MM.1S (cell line): Measurements from ENCODE around the gene FARP1.
"Not testable (repeated sequence)": the region's sequence is repeated elsewhere in the genome, so short reads cannot be mapped to it uniquely, and the experiment has no call there.

Experiments
- DNase-seq: peaks from one replicate; pipeline ENCODE4 v3.0.0-alpha.2; 2015
- H2AFZ ChIP-seq: fragments of 300-600 bp; sonication (generic); 2 replicates; pipeline ENCODE4 v1.6.0; 2016; ENCODE audit warnings: antibody characterized with exemption, low read length
- H3F3A ChIP-seq: fragments of 300-600 bp; sonication (generic); 2 replicates; pipeline ENCODE4 v1.6.1; 2016; ENCODE audit warnings: mild to moderate bottlenecking, antibody characterized with exemption, low read length, moderate library complexity, mixed read lengths; ENCODE audit not compliant: insufficient read depth
- H3K27ac ChIP-seq: fragments of 300-600 bp; sonication (generic); 2 replicates; pipeline ENCODE4 v1.5.1; 2016; ENCODE audit warnings: mild to moderate bottlenecking, low read length
- H3K27me3 ChIP-seq: fragments of 300-600 bp; sonication (generic); replicated peaks from 2 replicates; pipeline ENCODE4 v1.6.0; 2016; ENCODE audit warnings: low read length; ENCODE audit not compliant: insufficient read depth
- H3K36me3 ChIP-seq: fragments of 300-600 bp; sonication (generic); replicated peaks from 2 replicates; pipeline ENCODE4 v1.6.1; 2016; ENCODE audit warnings: mild to moderate bottlenecking, low read length, mixed read lengths; ENCODE audit not compliant: insufficient read depth
- H3K4me1 ChIP-seq: fragments of 300-600 bp; sonication (generic); 2 replicates; pipeline ENCODE4 v1.6.1; 2016; ENCODE audit warnings: low read length, mixed read lengths
- H3K4me2 ChIP-seq: fragments of 300-600 bp; sonication (generic); 2 replicates; pipeline ENCODE4 v1.6.0; 2016; ENCODE audit warnings: low read depth, low read length
- H3K4me3 ChIP-seq: fragments of 300-600 bp; sonication (generic); 2 replicates; pipeline ENCODE4 v1.5.1; 2016; ENCODE audit warnings: low read length, mixed read lengths
- H3K79me2 ChIP-seq: fragments of 300-600 bp; sonication (generic); 2 replicates; pipeline ENCODE4 v1.6.1; 2016; ENCODE audit warnings: mixed run types, low read length, mixed read lengths
- H3K9ac ChIP-seq: fragments of 300-600 bp; sonication (generic); 2 replicates; pipeline ENCODE4 v1.6.1; 2016; ENCODE audit warnings: low read length, mixed read lengths
- H3K9me2 ChIP-seq: fragments of 300-600 bp; sonication (generic); replicated peaks from 2 replicates; pipeline ENCODE4 v1.6.1; 2016; ENCODE audit warnings: mild to moderate bottlenecking, low read length, mixed read lengths; ENCODE audit not compliant: insufficient read depth
- H3K9me3 ChIP-seq: fragments of 300-600 bp; sonication (generic); replicated peaks from 2 replicates; pipeline ENCODE4 v1.6.1; 2016; ENCODE audit warnings: mild to moderate bottlenecking, low read length, mixed read lengths; ENCODE audit not compliant: insufficient read depth
- H4K20me1 ChIP-seq: fragments of 300-600 bp; sonication (generic); 2 replicates; pipeline ENCODE4 v1.6.1; 2016; ENCODE audit warnings: mild to moderate bottlenecking, low read length, moderate library complexity, mixed read lengths; ENCODE audit not compliant: insufficient read depth
- EZH2 ChIP-seq: fragments of 300-600 bp; sonication (generic); optimal IDR thresholded peaks from 2 replicates; pipeline ENCODE3; 2017; ENCODE audit warnings: low read depth, mild to moderate bottlenecking, antibody characterized with exemption, low read length, mixed read lengths
- EZH2phosphoT487 ChIP-seq: fragments of 300-600 bp; sonication (generic); IDR thresholded peaks from 2 replicates; pipeline ENCODE4 v1.6.1; 2018; ENCODE audit warnings: antibody characterized with exemption, low read length
- TF ChIP-seq, protein P1 (sequence below): fragments of 300-600 bp; sonication (generic); IDR thresholded peaks from 2 replicates; pipeline ENCODE4 v1.5.1; 2016; ENCODE audit warnings: antibody characterized with exemption, low read length, mixed read lengths

The FARP1 gene

DNA sequence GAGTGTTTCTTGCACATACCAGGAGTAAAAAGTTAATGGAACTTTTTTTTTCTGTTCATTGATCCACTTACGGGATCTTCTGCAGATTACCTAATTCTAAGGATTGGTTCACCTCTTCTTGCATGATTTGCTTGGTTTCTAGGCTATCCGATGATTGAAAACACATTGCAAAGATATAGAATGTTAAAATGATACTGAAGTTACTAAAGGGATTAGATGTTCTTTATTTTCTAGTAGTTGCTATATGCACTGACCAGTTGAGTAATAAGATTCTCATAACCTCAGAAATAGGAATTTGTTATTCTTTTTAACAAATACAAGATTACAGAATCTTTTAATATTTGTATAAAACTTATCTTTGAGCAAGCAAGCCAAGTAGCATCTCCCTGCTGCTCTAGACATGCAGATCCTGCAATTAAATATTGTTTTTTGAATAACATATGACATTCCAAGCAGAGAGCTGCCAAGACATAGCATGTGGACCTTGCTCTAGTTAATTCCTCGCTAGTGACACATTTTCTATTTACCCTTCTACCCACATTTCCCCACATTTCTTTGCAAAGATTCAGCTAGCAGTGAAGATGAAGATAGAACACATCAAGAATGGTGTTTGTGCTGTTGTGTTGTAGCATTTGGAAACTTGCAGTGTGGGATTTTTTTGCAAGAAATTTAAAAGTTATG, 85.9 kb downstream of the FARP1 start:
- no peaks in the 10 kb centered on the region for H3K27me3 ChIP-seq
- no peak overlapping the region for H3K9ac ChIP-seq
- H3K9me3 ChIP-seq = no peaks in the 10 kb centered on the region
- H3K4me2 ChIP-seq = no peak overlapping the region
- H3K27ac ChIP-seq = no peak overlapping the region
- no peaks in the 10 kb centered on the region for H3F3A ChIP-seq
- H2AFZ ChIP-seq = no peak overlapping the region
- H3K9me2 ChIP-seq = no peaks in the 10 kb centered on the region
- no peak overlapping the region for H3K4me3 ChIP-seq
- TF ChIP-seq EZH2 = no peak
- H3K79me2 ChIP-seq = no peaks in the 10 kb centered on the region
- H4K20me1 ChIP-seq = no peaks in the 10 kb centered on the region
- no peak for DNase-seq
- H3K36me3 ChIP-seq = no peaks in the 10 kb centered on the region
- H3K4me1 ChIP-seq = no peaks in the 10 kb centered on the region

DNA sequence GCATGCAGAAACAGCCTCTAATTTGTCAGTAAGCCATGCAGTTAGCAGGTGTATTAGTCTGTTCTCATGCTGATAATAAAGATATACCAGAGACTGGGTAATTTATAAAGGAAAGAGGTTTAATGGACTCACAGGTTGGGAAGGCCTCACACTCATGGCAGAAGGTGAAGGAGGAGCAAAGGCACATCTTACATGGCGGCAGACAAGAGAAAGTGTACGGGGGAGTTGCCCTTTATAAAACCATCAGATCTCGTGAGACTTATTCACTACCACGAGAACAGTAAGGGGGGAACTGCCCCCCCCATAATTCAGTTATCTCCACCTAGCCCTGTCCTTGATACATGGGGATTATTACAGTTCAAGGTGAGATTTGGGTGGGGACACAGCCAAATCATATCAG, 87.9 kb downstream of the FARP1 start:
- H3K4me1 ChIP-seq, H3K79me2 ChIP-seq, H3K27me3 ChIP-seq, H3K27ac ChIP-seq, H3K9me2 ChIP-seq, DNase-seq, H3K9ac ChIP-seq, H3K4me2 ChIP-seq, H3F3A ChIP-seq, H4K20me1 ChIP-seq, H3K9me3 ChIP-seq, H2AFZ ChIP-seq, H3K36me3 ChIP-seq, H3K4me3 ChIP-seq: not testable (repeated sequence)

DNA sequence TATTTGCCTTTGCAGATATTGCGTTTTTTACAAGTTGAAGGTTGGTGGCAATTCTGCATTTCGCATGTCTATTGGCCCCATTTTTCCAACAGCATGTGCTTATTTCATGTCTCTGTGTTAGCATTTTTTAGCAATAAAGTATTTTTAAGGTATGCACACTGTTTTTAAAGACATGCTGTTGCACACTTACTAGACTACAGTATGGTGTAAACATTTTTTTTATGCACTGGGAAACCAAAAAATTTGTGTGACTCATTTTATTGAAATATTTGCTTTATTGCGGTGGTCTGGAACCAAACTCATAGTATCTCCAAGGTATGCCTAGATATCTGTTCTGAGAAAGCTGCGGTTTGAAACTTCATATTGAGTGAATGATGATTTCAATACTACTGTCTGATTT, 89.6 kb downstream of the FARP1 start:
- Histone ChIP-seq H3K79me2 (no peaks in the 10 kb centered on the region), H3K9ac (no peak overlapping the region), H3K27ac (no peak overlapping the region), H2AFZ (no peak overlapping the region), H3K4me2 (no peak overlapping the region), H3K27me3 (no peaks in the 10 kb centered on the region), H3K9me2 (no peaks in the 10 kb centered on the region), H4K20me1 (no peaks in the 10 kb centered on the region), H3K4me1 (no peaks in the 10 kb centered on the region), H3K36me3 (no peaks in the 10 kb centered on the region), H3K9me3 (no peaks in the 10 kb centered on the region), H3F3A (no peaks in the 10 kb centered on the region), H3K4me3 (no peak overlapping the region)
- DNase-seq = no peak
- TF ChIP-seq, protein P1, sequence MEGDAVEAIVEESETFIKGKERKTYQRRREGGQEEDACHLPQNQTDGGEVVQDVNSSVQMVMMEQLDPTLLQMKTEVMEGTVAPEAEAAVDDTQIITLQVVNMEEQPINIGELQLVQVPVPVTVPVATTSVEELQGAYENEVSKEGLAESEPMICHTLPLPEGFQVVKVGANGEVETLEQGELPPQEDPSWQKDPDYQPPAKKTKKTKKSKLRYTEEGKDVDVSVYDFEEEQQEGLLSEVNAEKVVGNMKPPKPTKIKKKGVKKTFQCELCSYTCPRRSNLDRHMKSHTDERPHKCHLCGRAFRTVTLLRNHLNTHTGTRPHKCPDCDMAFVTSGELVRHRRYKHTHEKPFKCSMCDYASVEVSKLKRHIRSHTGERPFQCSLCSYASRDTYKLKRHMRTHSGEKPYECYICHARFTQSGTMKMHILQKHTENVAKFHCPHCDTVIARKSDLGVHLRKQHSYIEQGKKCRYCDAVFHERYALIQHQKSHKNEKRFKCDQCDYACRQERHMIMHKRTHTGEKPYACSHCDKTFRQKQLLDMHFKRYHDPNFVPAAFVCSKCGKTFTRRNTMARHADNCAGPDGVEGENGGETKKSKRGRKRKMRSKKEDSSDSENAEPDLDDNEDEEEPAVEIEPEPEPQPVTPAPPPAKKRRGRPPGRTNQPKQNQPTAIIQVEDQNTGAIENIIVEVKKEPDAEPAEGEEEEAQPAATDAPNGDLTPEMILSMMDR = no peak
- TF ChIP-seq EZH2phosphoT487 (no peak), EZH2 (no peak)

DNA sequence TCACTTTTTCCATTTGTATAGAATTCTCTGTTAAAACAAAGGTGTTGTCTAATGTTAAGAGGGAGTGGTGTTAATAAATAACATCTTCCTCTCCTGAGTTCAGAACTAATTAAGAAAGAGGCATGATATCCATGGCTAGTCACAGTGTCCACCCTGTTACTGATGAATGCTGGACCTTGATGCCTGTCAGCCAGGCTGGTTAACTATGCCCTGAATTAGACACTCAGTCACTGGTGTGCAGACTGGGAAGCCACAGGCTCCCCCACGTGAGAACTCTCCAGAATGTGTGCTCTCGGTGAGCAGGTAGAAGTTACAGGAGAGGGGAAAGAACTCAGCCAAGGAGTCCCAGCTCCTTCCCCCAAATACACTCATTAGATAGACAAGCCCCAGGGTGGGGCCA, 90.2 kb downstream of the FARP1 start:
- TF ChIP-seq, protein P1 = no peak
- no peak for TF ChIP-seq EZH2
- no peak for TF ChIP-seq EZH2phosphoT487

More for the DNA sequence above, 90.2 kb downstream of the FARP1 start:
- H3K36me3 ChIP-seq = no peaks in the 10 kb centered on the region
- no peak overlapping the region for H3K4me3 ChIP-seq
- H2AFZ ChIP-seq = no peak overlapping the region
- no peaks in the 10 kb centered on the region for H3K27me3 ChIP-seq
- no peak overlapping the region for H3K9ac ChIP-seq
- no peaks in the 10 kb centered on the region for H3F3A ChIP-seq
- no peaks in the 10 kb centered on the region for H3K9me3 ChIP-seq
- no peak overlapping the region for H3K4me2 ChIP-seq
- no peak for DNase-seq
- no peaks in the 10 kb centered on the region for H3K79me2 ChIP-seq
- no peaks in the 10 kb centered on the region for H3K4me1 ChIP-seq
- H4K20me1 ChIP-seq = no peaks in the 10 kb centered on the region
- no peaks in the 10 kb centered on the region for H3K9me2 ChIP-seq
- H3K27ac ChIP-seq = no peak overlapping the region
